HEK293 (cell line): ENCODE data around the gene RCOR1.

ENCODE experiments used
- CTCF ChIA-PET: fragments of 350-600 bp; formaldehyde crosslinking; extraction: SDS; loops from one replicate; lab custom pipeline; 2021; ENCODE audit warnings: antibody characterized with exemption; lab: Yijun Ruan, JAX
- POLR2A ChIA-PET: fragments of 300-600 bp; formaldehyde crosslinking; extraction: SDS; loops from one replicate; lab custom pipeline; 2020; ENCODE audit warnings: antibody characterized with exemption, inconsistent platforms; lab: Yijun Ruan, JAX
- H3K27ac ChIP-seq: fragments of 200-500 bp; sonication (Bioruptor generic); 2 replicates; pipeline ENCODE4 v1.5.1; 2014; ENCODE audit warnings: low read depth, low read length, control low read depth, inconsistent platforms; ENCODE audit errors: extremely low read depth
- H3K36me3 ChIP-seq, 2 experiments: fragments of 200-500 bp in 1 of 2; sonication (Bioruptor generic) in 1 of 2; 1 replicate in 1 of 2; 2 replicates in 1 of 2; pipeline ENCODE4 v1.5.1; 2014 to 2017; ENCODE audit warnings: inconsistent platforms in 2 of 2, low read length in 2 of 2; ENCODE audit not compliant: control insufficient read depth in 2 of 2, insufficient read depth in 1 of 2
- H3K4me1 ChIP-seq: fragments of 200-500 bp; sonication (Bioruptor generic); 2 replicates; pipeline ENCODE4 v1.5.1; 2014; ENCODE audit warnings: mild to moderate bottlenecking, low read length, inconsistent platforms; ENCODE audit not compliant: control insufficient read depth, insufficient read depth
- H3K4me3 ChIP-seq: 2 replicates; pipeline ENCODE4 v1.5.1; 2011; ENCODE audit warnings: low read depth, mild to moderate bottlenecking, control low read depth, low read length, moderate library complexity
- H3K9me3 ChIP-seq: fragments of 200-500 bp; sonication (Bioruptor generic); 2 replicates; pipeline ENCODE4 v1.5.1; 2014; ENCODE audit warnings: low read depth, low read length, inconsistent platforms; ENCODE audit not compliant: control insufficient read depth, insufficient read depth
- GLIS1 ChIP-seq: fragments of 450-650 bp; formaldehyde crosslinking; IDR thresholded peaks from 2 replicates; pipeline ENCODE4 v1.5.1; 2016; ENCODE audit warnings: missing biosample characterization, missing genetic modification characterization
- SP3 ChIP-seq: fragments of 450-650 bp; formaldehyde crosslinking; IDR thresholded peaks from 2 replicates; pipeline ENCODE4 v1.5.1; 2016; ENCODE audit warnings: missing biosample characterization, missing genetic modification characterization
- SP7 ChIP-seq: fragments of 450-650 bp; formaldehyde crosslinking; IDR thresholded peaks from 2 replicates; pipeline ENCODE4 v1.5.1; 2016; ENCODE audit warnings: missing biosample characterization, missing genetic modification characterization
- ZBTB17 ChIP-seq: fragments of 450-650 bp; formaldehyde crosslinking; IDR thresholded peaks from 2 replicates; pipeline ENCODE4 v1.5.1; 2016; ENCODE audit warnings: missing biosample characterization, missing genetic modification characterization
- ZBTB20 ChIP-seq: fragments of 450-650 bp; formaldehyde crosslinking; IDR thresholded peaks from 2 replicates; pipeline ENCODE4 v1.5.1; 2016; ENCODE audit warnings: missing biosample characterization, missing genetic modification characterization
- ZBTB21 ChIP-seq: fragments of 450-650 bp; formaldehyde crosslinking; IDR thresholded peaks from 2 replicates; pipeline ENCODE4 v1.5.1; 2017; ENCODE audit warnings: missing biosample characterization, missing genetic modification characterization
- ZNF24 ChIP-seq: fragments of 450-650 bp; formaldehyde crosslinking; IDR thresholded peaks from 2 replicates; pipeline ENCODE4 v1.5.1; 2016; ENCODE audit warnings: missing biosample characterization, missing genetic modification characterization
- ZNF335 ChIP-seq: fragments of 450-650 bp; formaldehyde crosslinking; conservative IDR thresholded peaks from 2 replicates; pipeline ENCODE4 v1.5.1; 2016; ENCODE audit warnings: missing biosample characterization, missing genetic modification characterization
- ZNF341 ChIP-seq: fragments of 450-650 bp; formaldehyde crosslinking; IDR thresholded peaks from 2 replicates; pipeline ENCODE4; 2016; ENCODE audit warnings: low read depth, missing biosample characterization, missing genetic modification characterization
- ZNF366 ChIP-seq: fragments of 450-650 bp; formaldehyde crosslinking; conservative IDR thresholded peaks from 2 replicates; pipeline ENCODE4 v1.5.1; 2016; ENCODE audit warnings: missing biosample characterization, missing genetic modification characterization
- TF ChIP-seq, protein P1 (sequence below): fragments of 450-650 bp; formaldehyde crosslinking; IDR thresholded peaks from 2 replicates; pipeline ENCODE4 v1.5.1; 2016; ENCODE audit warnings: missing biosample characterization, missing genetic modification characterization
- TF ChIP-seq, protein P2 (sequence below): fragments of 450-650 bp; IDR thresholded peaks from 2 replicates; pipeline ENCODE4 v1.5.1; 2018; ENCODE audit warnings: missing biosample characterization, mild to moderate bottlenecking, missing genetic modification characterization
- TF ChIP-seq, protein P3 (sequence below): fragments of 450-650 bp; formaldehyde crosslinking; conservative IDR thresholded peaks from 2 replicates; pipeline ENCODE4 v1.5.1; 2016; ENCODE audit warnings: low read depth, missing biosample characterization, missing genetic modification characterization
- TF ChIP-seq, protein P4 (sequence below): fragments of 450-650 bp; formaldehyde crosslinking; IDR thresholded peaks from 2 replicates; pipeline ENCODE4 v1.5.1; 2016; ENCODE audit warnings: missing biosample characterization, missing genetic modification characterization
- TF ChIP-seq, protein P5 (sequence below): fragments of 450-650 bp; formaldehyde crosslinking; IDR thresholded peaks from 2 replicates; pipeline ENCODE4 v1.5.1; 2016; ENCODE audit warnings: missing biosample characterization, missing genetic modification characterization

RCOR1 gene

DNA sequence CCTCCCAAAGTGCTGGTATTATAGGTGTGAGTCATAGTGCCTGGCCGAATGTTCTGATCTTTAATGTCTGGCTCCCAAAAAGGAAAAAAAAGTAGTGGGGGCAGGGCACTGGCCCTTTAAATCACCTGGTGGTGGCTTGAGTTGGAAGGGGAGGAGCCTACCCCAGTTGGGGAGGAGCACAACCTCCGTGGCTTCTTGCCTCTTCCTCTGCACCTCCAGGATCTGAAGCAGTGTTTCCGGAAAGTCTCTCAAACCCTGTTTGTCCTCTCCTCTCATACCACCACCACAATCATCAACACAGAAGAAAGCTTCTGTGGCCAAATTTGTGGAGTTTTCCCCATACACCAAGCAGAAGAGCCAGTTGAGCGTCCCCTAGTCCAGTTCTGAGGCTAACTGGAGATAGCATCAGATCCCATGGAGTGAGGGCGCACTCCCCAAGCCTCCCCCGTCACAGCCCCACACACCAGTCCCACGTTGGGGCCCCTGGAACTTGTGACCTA is 24.3 kb upstream of the RCOR1 start:
- no peaks in the 10 kb centered on the region for H3K9me3 ChIP-seq
- no peak overlapping the region; the same call in 1 of the 2 replicates for H3K27ac ChIP-seq
- H3K36me3 ChIP-seq = no peaks in the 10 kb centered on the region
- POLR2A ChIA-PET = interaction anchor here (1.6 kb wide), 1 partner anchor 26 kb away, joined by 3 read pairs; no protein-coding TSS in a partner anchor
- no peak overlapping the region for H3K4me3 ChIP-seq
- TF ChIP-seq, protein P1, sequence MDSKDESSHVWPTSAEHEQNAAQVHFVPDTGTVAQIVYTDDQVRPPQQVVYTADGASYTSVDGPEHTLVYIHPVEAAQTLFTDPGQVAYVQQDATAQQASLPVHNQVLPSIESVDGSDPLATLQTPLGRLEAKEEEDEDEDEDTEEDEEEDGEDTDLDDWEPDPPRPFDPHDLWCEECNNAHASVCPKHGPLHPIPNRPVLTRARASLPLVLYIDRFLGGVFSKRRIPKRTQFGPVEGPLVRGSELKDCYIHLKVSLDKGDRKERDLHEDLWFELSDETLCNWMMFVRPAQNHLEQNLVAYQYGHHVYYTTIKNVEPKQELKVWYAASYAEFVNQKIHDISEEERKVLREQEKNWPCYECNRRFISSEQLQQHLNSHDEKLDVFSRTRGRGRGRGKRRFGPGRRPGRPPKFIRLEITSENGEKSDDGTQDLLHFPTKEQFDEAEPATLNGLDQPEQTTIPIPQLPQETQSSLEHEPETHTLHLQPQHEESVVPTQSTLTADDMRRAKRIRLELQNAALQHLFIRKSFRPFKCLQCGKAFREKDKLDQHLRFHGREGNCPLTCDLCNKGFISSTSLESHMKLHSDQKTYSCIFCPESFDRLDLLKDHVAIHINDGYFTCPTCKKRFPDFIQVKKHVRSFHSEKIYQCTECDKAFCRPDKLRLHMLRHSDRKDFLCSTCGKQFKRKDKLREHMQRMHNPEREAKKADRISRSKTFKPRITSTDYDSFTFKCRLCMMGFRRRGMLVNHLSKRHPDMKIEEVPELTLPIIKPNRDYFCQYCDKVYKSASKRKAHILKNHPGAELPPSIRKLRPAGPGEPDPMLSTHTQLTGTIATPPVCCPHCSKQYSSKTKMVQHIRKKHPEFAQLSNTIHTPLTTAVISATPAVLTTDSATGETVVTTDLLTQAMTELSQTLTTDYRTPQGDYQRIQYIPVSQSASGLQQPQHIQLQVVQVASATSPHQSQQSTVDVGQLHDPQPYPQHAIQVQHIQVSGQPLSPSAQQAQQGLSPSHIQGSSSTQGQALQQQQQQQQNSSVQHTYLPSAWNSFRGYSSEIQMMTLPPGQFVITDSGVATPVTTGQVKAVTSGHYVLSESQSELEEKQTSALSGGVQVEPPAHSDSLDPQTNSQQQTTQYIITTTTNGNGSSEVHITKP (tag by site-specific recombination) = peak; percentile 57
- 0 out of 2 replicates have a peak, but pooled peaks have one; percentile 23 for TF ChIP-seq SP7 (tag by site-specific recombination)
- TF ChIP-seq ZNF366 = 0 out of 2 replicates have a peak, but pooled peaks have one; percentile 41
- TF ChIP-seq ZBTB21 (tag by site-specific recombination) = no peak
- peak; percentile 65 for TF ChIP-seq ZBTB20 (tag by site-specific recombination)
- TF ChIP-seq SP3 = peak; percentile 54
- TF ChIP-seq GLIS1 = peak; percentile 90
- peak; percentile 34; the same call in 1 of the 2 replicates for TF ChIP-seq ZBTB17
- TF ChIP-seq ZNF335 (tag by site-specific recombination) = peak; percentile 70
- TF ChIP-seq, protein P2, sequence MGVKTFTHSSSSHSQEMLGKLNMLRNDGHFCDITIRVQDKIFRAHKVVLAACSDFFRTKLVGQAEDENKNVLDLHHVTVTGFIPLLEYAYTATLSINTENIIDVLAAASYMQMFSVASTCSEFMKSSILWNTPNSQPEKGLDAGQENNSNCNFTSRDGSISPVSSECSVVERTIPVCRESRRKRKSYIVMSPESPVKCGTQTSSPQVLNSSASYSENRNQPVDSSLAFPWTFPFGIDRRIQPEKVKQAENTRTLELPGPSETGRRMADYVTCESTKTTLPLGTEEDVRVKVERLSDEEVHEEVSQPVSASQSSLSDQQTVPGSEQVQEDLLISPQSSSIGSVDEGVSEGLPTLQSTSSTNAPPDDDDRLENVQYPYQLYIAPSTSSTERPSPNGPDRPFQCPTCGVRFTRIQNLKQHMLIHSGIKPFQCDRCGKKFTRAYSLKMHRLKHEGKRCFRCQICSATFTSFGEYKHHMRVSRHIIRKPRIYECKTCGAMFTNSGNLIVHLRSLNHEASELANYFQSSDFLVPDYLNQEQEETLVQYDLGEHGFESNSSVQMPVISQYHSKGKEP (tag by site-specific recombination) = no peak
- TF ChIP-seq ZNF24 (tag by site-specific recombination) = 0 out of 2 replicates have a peak, but pooled peaks have one; percentile 8
- TF ChIP-seq, protein P3, sequence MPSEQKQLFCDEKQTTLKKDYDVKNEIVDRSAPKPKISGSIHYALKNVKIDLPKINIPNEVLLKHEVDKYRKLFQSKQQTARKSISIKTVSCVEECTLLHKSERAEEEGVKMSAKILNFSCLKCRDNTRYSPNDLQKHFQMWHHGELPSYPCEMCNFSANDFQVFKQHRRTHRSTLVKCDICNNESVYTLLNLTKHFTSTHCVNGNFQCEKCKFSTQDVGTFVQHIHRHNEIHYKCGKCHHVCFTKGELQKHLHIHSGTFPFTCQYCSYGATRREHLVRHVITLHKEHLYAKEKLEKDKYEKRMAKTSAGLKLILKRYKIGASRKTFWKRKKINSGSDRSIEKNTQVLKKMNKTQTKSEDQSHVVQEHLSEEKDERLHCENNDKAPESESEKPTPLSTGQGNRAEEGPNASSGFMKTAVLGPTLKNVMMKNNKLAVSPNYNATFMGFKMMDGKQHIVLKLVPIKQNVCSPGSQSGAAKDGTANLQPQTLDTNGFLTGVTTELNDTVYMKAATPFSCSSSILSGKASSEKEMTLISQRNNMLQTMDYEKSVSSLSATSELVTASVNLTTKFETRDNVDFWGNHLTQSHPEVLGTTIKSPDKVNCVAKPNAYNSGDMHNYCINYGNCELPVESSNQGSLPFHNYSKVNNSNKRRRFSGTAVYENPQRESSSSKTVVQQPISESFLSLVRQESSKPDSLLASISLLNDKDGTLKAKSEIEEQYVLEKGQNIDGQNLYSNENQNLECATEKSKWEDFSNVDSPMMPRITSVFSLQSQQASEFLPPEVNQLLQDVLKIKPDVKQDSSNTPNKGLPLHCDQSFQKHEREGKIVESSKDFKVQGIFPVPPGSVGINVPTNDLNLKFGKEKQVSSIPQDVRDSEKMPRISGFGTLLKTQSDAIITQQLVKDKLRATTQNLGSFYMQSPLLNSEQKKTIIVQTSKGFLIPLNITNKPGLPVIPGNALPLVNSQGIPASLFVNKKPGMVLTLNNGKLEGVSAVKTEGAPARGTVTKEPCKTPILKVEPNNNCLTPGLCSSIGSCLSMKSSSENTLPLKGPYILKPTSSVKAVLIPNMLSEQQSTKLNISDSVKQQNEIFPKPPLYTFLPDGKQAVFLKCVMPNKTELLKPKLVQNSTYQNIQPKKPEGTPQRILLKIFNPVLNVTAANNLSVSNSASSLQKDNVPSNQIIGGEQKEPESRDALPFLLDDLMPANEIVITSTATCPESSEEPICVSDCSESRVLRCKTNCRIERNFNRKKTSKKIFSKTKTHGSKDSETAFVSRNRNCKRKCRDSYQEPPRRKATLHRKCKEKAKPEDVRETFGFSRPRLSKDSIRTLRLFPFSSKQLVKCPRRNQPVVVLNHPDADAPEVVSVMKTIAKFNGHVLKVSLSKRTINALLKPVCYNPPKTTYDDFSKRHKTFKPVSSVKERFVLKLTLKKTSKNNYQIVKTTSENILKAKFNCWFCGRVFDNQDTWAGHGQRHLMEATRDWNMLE = peak; percentile 61
- TF ChIP-seq ZNF341 (tag by site-specific recombination) = peak; percentile 60
- TF ChIP-seq, protein P4, sequence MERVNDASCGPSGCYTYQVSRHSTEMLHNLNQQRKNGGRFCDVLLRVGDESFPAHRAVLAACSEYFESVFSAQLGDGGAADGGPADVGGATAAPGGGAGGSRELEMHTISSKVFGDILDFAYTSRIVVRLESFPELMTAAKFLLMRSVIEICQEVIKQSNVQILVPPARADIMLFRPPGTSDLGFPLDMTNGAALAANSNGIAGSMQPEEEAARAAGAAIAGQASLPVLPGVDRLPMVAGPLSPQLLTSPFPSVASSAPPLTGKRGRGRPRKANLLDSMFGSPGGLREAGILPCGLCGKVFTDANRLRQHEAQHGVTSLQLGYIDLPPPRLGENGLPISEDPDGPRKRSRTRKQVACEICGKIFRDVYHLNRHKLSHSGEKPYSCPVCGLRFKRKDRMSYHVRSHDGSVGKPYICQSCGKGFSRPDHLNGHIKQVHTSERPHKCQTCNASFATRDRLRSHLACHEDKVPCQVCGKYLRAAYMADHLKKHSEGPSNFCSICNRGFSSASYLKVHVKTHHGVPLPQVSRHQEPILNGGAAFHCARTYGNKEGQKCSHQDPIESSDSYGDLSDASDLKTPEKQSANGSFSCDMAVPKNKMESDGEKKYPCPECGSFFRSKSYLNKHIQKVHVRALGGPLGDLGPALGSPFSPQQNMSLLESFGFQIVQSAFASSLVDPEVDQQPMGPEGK (tag by site-specific recombination) = peak; percentile 32
- TF ChIP-seq, protein P5, sequence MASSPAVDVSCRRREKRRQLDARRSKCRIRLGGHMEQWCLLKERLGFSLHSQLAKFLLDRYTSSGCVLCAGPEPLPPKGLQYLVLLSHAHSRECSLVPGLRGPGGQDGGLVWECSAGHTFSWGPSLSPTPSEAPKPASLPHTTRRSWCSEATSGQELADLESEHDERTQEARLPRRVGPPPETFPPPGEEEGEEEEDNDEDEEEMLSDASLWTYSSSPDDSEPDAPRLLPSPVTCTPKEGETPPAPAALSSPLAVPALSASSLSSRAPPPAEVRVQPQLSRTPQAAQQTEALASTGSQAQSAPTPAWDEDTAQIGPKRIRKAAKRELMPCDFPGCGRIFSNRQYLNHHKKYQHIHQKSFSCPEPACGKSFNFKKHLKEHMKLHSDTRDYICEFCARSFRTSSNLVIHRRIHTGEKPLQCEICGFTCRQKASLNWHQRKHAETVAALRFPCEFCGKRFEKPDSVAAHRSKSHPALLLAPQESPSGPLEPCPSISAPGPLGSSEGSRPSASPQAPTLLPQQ = no peak
- TF ChIP-seq, all 188 proteins: peak for 12
- H3K4me1 ChIP-seq = no peaks in the 10 kb centered on the region
- CTCF ChIA-PET = interaction anchor here (0.6 kb wide), 1 partner anchor 46 kb away, joined by 3 read pairs; no protein-coding TSS in a partner anchor
